ENCODE measurements around the gene KCNK1.

DNA sequence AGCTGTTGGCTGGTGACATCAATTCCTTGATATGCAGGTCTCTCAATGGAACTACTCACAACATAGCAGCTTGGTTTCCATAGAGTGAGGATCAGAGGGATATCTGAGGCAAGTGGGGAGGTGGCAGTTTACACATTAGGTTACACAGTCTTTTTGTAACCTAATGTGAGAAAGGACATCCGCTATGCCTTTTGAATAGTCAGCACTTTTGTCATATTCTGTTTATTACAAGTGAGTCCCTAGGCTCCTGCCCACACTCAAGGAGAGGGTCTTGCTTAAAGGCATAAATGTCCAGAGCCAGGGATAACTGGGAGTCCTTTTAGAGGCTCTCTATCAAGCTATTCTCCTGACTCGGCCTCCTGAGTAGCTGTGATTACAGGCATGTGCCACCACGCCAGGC is 104.2 kb downstream of the KCNK1 start:
- TF ChIP-seq CTCF (conservative IDR thresholded peaks at IDR 0.05; ENCODE audit: low read depth, low read length) (no peak), EZH2phosphoT487 (IDR thresholded peaks at IDR 0.05; ENCODE audit: borderline replicate concordance, low read length) (no peak), EZH2 (IDR thresholded peaks at IDR 0.05; ENCODE audit: low read length, unreplicated experiment) (no peak)

All from PC-3 (cell line).